ENCODE results near the gene SHE.

SHE gene

DNA sequence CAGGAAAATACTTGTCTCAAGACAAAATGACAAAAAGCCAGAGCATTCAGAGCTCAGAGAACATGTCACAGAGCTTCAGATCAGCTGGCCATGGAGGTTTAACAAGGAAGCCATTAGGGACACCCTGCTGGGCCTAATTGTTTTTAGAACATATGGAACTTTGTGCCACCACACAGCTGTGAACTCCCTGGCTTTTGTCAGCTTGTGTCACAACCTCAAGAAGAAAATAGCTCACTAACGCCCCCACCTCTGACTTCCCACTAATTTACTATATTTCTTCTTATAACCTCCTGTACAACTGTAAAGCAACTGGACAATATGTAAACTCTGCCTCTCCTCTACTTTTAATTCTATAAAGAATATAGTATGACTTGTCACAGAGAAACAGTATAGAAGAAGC is 21.2 kb downstream of the SHE start:
- no peak for TF ChIP-seq TEAD4 (IDR thresholded peaks at IDR 0.05)
- peak; percentile 40; the same call in 1 of the 2 replicates for TF ChIP-seq YY1 (IDR thresholded peaks at IDR 0.05; ENCODE audit: low read depth)

DNA sequence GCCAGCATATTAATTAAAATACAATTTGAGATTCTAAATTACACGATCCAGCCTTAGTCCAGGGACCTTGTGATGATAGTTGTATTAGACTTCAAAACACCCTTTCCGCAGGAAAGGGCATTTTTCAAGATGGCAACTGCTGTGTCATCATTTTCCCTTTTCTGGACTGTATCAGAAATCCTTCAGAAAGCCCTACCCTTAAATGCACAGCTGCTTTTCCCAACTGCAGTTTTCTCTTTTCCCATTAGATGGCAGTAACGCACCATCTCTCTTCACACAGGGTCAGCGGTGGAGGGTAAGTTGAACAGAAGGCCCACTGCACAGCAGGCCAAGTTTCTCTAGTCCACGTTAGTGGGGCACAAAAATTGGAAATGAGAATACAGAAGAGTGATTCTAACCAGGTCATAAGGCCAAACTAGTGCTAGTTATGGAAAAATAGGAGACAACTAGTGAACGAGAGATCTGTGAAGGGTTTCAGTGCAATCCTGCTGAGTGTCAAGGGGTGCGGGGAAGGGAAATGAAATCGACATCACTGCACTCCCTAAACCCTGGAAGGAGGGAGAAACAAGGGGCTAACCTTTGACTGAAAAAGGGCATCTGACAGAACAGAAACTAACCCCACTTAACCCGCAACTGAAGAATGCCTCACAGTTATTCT is 22.3 kb downstream of the SHE start:
- TF ChIP-seq TAF1 (IDR thresholded peaks at IDR 0.05; ENCODE audit: low read depth): no peak
- TF ChIP-seq RAD21 (IDR thresholded peaks at IDR 0.05; ENCODE audit: low read depth): peak; percentile 98
- TF ChIP-seq, protein P1, sequence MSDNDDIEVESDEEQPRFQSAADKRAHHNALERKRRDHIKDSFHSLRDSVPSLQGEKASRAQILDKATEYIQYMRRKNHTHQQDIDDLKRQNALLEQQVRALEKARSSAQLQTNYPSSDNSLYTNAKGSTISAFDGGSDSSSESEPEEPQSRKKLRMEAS (IDR thresholded peaks at IDR 0.05): no peak
- peak; percentile 79 for TF ChIP-seq YY1 (IDR thresholded peaks at IDR 0.05; ENCODE audit: low read depth)
- no peak for TF ChIP-seq CREB1 (IDR thresholded peaks at IDR 0.05; ENCODE audit: low read depth)

DNA sequence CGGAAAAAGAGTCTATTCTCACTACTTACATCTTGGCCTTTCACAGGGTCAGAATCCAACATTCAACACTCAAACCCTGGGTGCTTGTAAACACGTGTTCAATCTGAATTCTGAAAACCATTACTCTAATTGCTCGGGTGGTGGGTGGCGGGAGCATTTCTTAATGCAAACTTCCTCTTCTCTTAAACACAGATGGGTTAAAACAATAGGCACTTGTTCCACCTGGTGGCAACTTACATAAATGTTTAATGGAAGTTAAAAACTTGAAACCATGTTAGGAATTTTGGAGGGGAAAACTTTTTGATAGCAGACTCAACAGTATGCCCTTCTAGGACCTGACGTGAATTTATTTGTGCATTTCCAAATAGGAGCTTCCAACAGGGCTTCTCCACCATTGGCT is 23.6 kb downstream of the SHE start:
- TF ChIP-seq, protein P2, sequence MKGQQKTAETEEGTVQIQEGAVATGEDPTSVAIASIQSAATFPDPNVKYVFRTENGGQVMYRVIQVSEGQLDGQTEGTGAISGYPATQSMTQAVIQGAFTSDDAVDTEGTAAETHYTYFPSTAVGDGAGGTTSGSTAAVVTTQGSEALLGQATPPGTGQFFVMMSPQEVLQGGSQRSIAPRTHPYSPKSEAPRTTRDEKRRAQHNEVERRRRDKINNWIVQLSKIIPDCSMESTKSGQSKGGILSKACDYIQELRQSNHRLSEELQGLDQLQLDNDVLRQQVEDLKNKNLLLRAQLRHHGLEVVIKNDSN (IDR thresholded peaks at IDR 0.05): no peak
- TF ChIP-seq FOXM1 (IDR thresholded peaks at IDR 0.05; ENCODE audit: borderline replicate concordance, low read depth) (no peak), RAD21 (IDR thresholded peaks at IDR 0.05; ENCODE audit: low read depth) (peak; percentile 44; the same call in 1 of the 2 replicates), CREB1 (IDR thresholded peaks at IDR 0.05; ENCODE audit: low read depth) (no peak)
- TF ChIP-seq, protein P1 (IDR thresholded peaks at IDR 0.05): no peak

DNA sequence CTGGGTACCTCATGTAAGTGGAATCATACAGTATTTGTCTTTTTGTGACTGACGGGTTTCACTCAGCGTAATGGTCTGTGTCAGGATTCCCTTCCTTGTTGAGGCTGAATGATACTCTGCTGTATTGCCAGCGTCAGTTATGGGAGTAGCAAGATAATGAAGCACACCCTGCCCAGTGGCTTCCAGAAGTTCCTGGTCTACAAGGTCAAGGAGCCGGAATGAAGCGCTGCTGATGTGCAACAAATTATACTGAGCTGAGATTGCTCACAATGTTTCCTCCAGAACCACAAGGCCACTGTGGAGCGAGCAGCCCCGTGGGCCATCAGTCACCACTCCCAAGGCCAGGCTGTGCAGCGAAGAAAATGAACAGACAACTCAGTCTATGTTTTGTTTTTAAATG is 24.2 kb downstream of the SHE start:
- TF ChIP-seq FOXM1 (IDR thresholded peaks at IDR 0.05; ENCODE audit: borderline replicate concordance, low read depth) (no peak), EGR1 (IDR thresholded peaks at IDR 0.05) (no peak), TCF12 (IDR thresholded peaks at IDR 0.05; ENCODE audit: low read depth) (no peak), EP300 (IDR thresholded peaks at IDR 0.05; ENCODE audit: borderline replicate concordance) (no peak), ZBTB7A (IDR thresholded peaks at IDR 0.05; ENCODE audit: low read depth) (no peak), CREB1 (IDR thresholded peaks at IDR 0.05; ENCODE audit: low read depth) (no peak), TEAD4 (IDR thresholded peaks at IDR 0.05) (no peak), TAF1 (IDR thresholded peaks at IDR 0.05; ENCODE audit: low read depth) (no peak), NFIC (IDR thresholded peaks at IDR 0.05) (no peak), RAD21 (IDR thresholded peaks at IDR 0.05; ENCODE audit: low read depth) (no peak)
- TF ChIP-seq, protein P3, sequence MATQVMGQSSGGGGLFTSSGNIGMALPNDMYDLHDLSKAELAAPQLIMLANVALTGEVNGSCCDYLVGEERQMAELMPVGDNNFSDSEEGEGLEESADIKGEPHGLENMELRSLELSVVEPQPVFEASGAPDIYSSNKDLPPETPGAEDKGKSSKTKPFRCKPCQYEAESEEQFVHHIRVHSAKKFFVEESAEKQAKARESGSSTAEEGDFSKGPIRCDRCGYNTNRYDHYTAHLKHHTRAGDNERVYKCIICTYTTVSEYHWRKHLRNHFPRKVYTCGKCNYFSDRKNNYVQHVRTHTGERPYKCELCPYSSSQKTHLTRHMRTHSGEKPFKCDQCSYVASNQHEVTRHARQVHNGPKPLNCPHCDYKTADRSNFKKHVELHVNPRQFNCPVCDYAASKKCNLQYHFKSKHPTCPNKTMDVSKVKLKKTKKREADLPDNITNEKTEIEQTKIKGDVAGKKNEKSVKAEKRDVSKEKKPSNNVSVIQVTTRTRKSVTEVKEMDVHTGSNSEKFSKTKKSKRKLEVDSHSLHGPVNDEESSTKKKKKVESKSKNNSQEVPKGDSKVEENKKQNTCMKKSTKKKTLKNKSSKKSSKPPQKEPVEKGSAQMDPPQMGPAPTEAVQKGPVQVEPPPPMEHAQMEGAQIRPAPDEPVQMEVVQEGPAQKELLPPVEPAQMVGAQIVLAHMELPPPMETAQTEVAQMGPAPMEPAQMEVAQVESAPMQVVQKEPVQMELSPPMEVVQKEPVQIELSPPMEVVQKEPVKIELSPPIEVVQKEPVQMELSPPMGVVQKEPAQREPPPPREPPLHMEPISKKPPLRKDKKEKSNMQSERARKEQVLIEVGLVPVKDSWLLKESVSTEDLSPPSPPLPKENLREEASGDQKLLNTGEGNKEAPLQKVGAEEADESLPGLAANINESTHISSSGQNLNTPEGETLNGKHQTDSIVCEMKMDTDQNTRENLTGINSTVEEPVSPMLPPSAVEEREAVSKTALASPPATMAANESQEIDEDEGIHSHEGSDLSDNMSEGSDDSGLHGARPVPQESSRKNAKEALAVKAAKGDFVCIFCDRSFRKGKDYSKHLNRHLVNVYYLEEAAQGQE (IDR thresholded peaks at IDR 0.05; ENCODE audit: low read depth): no peak
- TF ChIP-seq, protein P2 (IDR thresholded peaks at IDR 0.05): no peak
- TF ChIP-seq, protein P1 (IDR thresholded peaks at IDR 0.05): no peak

DNA sequence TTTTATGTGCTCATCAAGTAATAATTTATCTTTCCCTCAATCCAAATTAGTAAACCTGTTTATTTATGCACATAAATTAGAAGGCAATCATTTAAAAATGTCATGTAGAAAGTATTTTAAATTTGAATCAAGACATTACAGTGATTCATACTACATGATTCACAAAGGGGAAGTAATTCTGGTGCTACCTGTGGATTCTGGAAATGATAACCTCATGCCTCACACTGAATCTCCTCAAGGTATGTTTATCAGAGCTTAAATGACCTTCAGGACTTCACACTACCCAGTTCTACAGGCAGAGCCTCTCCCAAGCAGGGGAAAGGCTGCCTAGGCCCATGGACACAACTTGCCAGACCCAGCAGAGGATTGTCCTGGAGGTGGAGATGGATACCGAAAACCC is 25.4 kb downstream of the SHE start:
- TF ChIP-seq, protein P2 (IDR thresholded peaks at IDR 0.05): no peak
- TF ChIP-seq EGR1 (IDR thresholded peaks at IDR 0.05): no peak
- TF ChIP-seq TCF12 (IDR thresholded peaks at IDR 0.05; ENCODE audit: low read depth): no peak
- no peak for TF ChIP-seq FOXM1 (IDR thresholded peaks at IDR 0.05; ENCODE audit: borderline replicate concordance, low read depth)

DNA sequence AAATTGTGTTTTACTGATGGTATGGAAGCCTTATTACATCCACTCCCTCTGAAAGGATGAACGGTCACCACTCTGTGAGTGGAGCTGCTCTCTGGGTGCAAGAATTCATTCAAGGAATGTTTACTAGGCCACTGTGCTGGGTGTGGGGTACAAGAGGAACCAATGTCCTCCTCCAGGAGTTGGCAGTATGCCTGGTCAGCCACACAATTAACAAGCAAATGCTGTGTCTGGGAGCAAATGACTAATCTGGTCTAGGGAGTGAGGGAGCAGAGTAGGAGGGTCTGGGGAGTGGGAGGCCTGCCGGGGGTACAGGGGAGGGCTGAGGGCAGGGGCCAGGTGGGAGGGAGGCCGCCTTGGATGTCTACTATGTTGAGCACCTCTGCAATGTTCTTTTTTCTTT is 27.4 kb downstream of the SHE start:
- TF ChIP-seq NFIC (IDR thresholded peaks at IDR 0.05) (peak; percentile 63; the same call in 1 of the 2 replicates), TEAD4 (IDR thresholded peaks at IDR 0.05) (0 out of 2 replicates have a peak, but pooled peaks have one; percentile 19), EP300 (IDR thresholded peaks at IDR 0.05; ENCODE audit: borderline replicate concordance) (peak; percentile 13; the same call in 1 of the 2 replicates)
- TF ChIP-seq, protein P3 (IDR thresholded peaks at IDR 0.05; ENCODE audit: low read depth): no peak

Measured in Ishikawa (cell line).